ENCODE data around the gene B3GALT4. TPM values are rescaled to one million over a fixed set of nuclear protein-coding genes. Genes with fewer than 3 reads are reported as not detected.

B3GALT4 gene
- total RNA-seq, 1 donor from 2014 or later, result 4.6 TPM

- Mint-ChIP-seq H3K9me3 (no peaks in the 10 kb centered on the region), H3K4me3 (peak overlapping the region; percentile 81), H3K27me3 (ENCODE audit: low read depth) (peaks cover 9% of the 10 kb centered on the region), H3K27ac (peak overlapping the region; percentile 85), H3K36me3 (peaks cover 21% of the 10 kb centered on the region), H3K4me1 (peaks cover 18% of the 10 kb centered on the region)
- no peak for TF ChIP-seq CTCF (IDR thresholded peaks at IDR 0.05; ENCODE audit: unreplicated experiment)
- no peak for DNase-seq (ENCODE audit: low spot score in 2 of 2, unreplicated experiment in 2 of 2)
Measured at GRCh38 chr6:33249732-33250630, 26.9 kb upstream of the B3GALT4 start.

- no peak overlapping the region for H3K4me3 Mint-ChIP-seq
- peaks cover 9% of the 10 kb centered on the region for H3K27me3 Mint-ChIP-seq (ENCODE audit: low read depth)
- H3K36me3 Mint-ChIP-seq, result peaks cover 22% of the 10 kb centered on the region
- no peak overlapping the region for H3K27ac Mint-ChIP-seq
- H3K4me1 Mint-ChIP-seq, result peaks cover 18% of the 10 kb centered on the region
- H3K9me3 Mint-ChIP-seq, result no peaks in the 10 kb centered on the region
- DNase-seq (ENCODE audit: low spot score in 2 of 2, unreplicated experiment in 2 of 2), result no peak
- no peak for TF ChIP-seq CTCF (IDR thresholded peaks at IDR 0.05; ENCODE audit: unreplicated experiment)
Measured at GRCh38 chr6:33250731-33251130, 26.2 kb upstream of the B3GALT4 start.

GRCh38 chr6:33251395-33252012, 25.4 kb upstream of the B3GALT4 start:
- no peaks in the 10 kb centered on the region for H3K9me3 Mint-ChIP-seq
- peaks cover 25% of the 10 kb centered on the region for H3K36me3 Mint-ChIP-seq
- H3K27me3 Mint-ChIP-seq (ENCODE audit: low read depth), result peaks cover 5% of the 10 kb centered on the region
- H3K4me1 Mint-ChIP-seq, result peaks cover 18% of the 10 kb centered on the region
- TF ChIP-seq CTCF (IDR thresholded peaks at IDR 0.05; ENCODE audit: unreplicated experiment), result no peak
- no peak overlapping the region for H3K27ac Mint-ChIP-seq
- no peak overlapping the region for H3K4me3 Mint-ChIP-seq
- no peak for DNase-seq (ENCODE audit: low spot score in 2 of 2, unreplicated experiment in 2 of 2)

GRCh38 chr6:33252759-33253158, 24.2 kb upstream of the B3GALT4 start:
- H3K9me3 Mint-ChIP-seq, result no peaks in the 10 kb centered on the region
- H3K27ac Mint-ChIP-seq, result no peak overlapping the region
- H3K4me1 Mint-ChIP-seq, result peaks cover 18% of the 10 kb centered on the region
- no peaks in the 10 kb centered on the region for H3K27me3 Mint-ChIP-seq (ENCODE audit: low read depth)
- H3K36me3 Mint-ChIP-seq, result peaks cover 28% of the 10 kb centered on the region
- H3K4me3 Mint-ChIP-seq, result no peak overlapping the region
- no peak for TF ChIP-seq CTCF (IDR thresholded peaks at IDR 0.05; ENCODE audit: unreplicated experiment)
- DNase-seq (ENCODE audit: low spot score in 2 of 2, unreplicated experiment in 2 of 2), result no peak

- H3K4me3 Mint-ChIP-seq, result no peak overlapping the region
- H3K27me3 Mint-ChIP-seq (ENCODE audit: low read depth), result no peaks in the 10 kb centered on the region
- no peak for TF ChIP-seq CTCF (IDR thresholded peaks at IDR 0.05; ENCODE audit: unreplicated experiment)
- H3K4me1 Mint-ChIP-seq, result peaks cover 7% of the 10 kb centered on the region
- DNase-seq (ENCODE audit: low spot score in 2 of 2, unreplicated experiment in 2 of 2), result no peak
- H3K27ac Mint-ChIP-seq, result no peak overlapping the region
- peaks cover 39% of the 10 kb centered on the region for H3K36me3 Mint-ChIP-seq
- H3K9me3 Mint-ChIP-seq, result no peaks in the 10 kb centered on the region
Measured at GRCh38 chr6:33254591-33254990, 22.3 kb upstream of the B3GALT4 start.

Measured in mesothelial cell of epicardium (in vitro differentiated cells).